ENCODE results near the gene RDH13. TPM values are rescaled to one million over a fixed set of nuclear protein-coding genes. Genes with fewer than 3 reads are reported as not detected.

RDH13 gene
- total RNA-seq, 4 donors from 2014 or later, result 70.6 to 225 (median 108) TPM

- H3K4me1 ChIP-seq, result peaks cover 36% of the 10 kb centered on the region
- no peak overlapping the region for H3K27ac ChIP-seq
- peak overlapping the region; percentile 51 for H3K4me3 ChIP-seq
- DNase-seq (ENCODE audit: low spot score in 2 of 2), result peak; percentile 95 to 96
- H3K9me3 ChIP-seq, result no peaks in the 10 kb centered on the region
- WGBS, result 1% methylated on average over 23 of the region's 74 CpGs
- H3K36me3 ChIP-seq, result peaks cover 17% of the 10 kb centered on the region
- peaks cover 41% of the 10 kb centered on the region for H3K27me3 ChIP-seq
- TF ChIP-seq POLR2AphosphoS5 (IDR thresholded peaks at IDR 0.05), result no peak
- TF ChIP-seq EP300 (IDR thresholded peaks at IDR 0.05), result no peak
- no peak for TF ChIP-seq POLR2A (IDR thresholded peaks at IDR 0.05)
- TF ChIP-seq CTCF (IDR thresholded peaks at IDR 0.05), result no peak
Observed at GRCh38 chr19:55086730-55087541, 24.0 kb upstream of the RDH13 start.

- DNase-seq (ENCODE audit: low spot score in 2 of 2), result peak in 1 of 2 donors; percentile 66
- Histone ChIP-seq H3K36me3 (peaks cover 9% of the 10 kb centered on the region), H3K27ac (no peak overlapping the region), H3K4me1 (peaks cover 44% of the 10 kb centered on the region), H3K9me3 (no peaks in the 10 kb centered on the region), H3K4me3 (peak overlapping the region; percentile 51), H3K27me3 (peaks cover 50% of the 10 kb centered on the region)
- TF ChIP-seq POLR2A (IDR thresholded peaks at IDR 0.05), result no peak
- no peak for TF ChIP-seq CTCF (IDR thresholded peaks at IDR 0.05)
- TF ChIP-seq EP300 (IDR thresholded peaks at IDR 0.05), result no peak
- no peak for TF ChIP-seq POLR2AphosphoS5 (IDR thresholded peaks at IDR 0.05)
- 34% methylated on average over 19 of the region's 35 CpGs for WGBS
Observed at GRCh38 chr19:55085923-55086715, 23.2 kb upstream of the RDH13 start.

GRCh38 chr19:55084416-55084815 is 21.5 kb upstream of the RDH13 start:
- no peaks in the 10 kb centered on the region for H3K36me3 ChIP-seq
- no peak for TF ChIP-seq POLR2AphosphoS5 (IDR thresholded peaks at IDR 0.05)
- no peak for TF ChIP-seq CTCF (IDR thresholded peaks at IDR 0.05)
- no peak for TF ChIP-seq POLR2A (IDR thresholded peaks at IDR 0.05)
- no peak for TF ChIP-seq EP300 (IDR thresholded peaks at IDR 0.05)
- H3K4me3 ChIP-seq, result no peak overlapping the region
- peaks cover 67% of the 10 kb centered on the region for H3K27me3 ChIP-seq
- 83% methylated on average over 10 of the region's 10 CpGs for WGBS
- no peak for DNase-seq (ENCODE audit: low spot score in 2 of 2)
- H3K27ac ChIP-seq, result no peak overlapping the region
- peaks cover 56% of the 10 kb centered on the region for H3K4me1 ChIP-seq
- no peaks in the 10 kb centered on the region for H3K9me3 ChIP-seq

GRCh38 chr19:55083004-55083850 is 20.3 kb upstream of the RDH13 start:
- WGBS, result 48% methylated on average over 39 of the region's 42 CpGs
- no peaks in the 10 kb centered on the region for H3K9me3 ChIP-seq
- no peak overlapping the region for H3K27ac ChIP-seq
- peaks cover 73% of the 10 kb centered on the region for H3K27me3 ChIP-seq
- peaks cover 51% of the 10 kb centered on the region for H3K4me1 ChIP-seq
- TF ChIP-seq POLR2AphosphoS5 (IDR thresholded peaks at IDR 0.05), result no peak
- no peak for TF ChIP-seq POLR2A (IDR thresholded peaks at IDR 0.05)
- TF ChIP-seq EP300 (IDR thresholded peaks at IDR 0.05), result no peak
- no peak for TF ChIP-seq CTCF (IDR thresholded peaks at IDR 0.05)
- no peaks in the 10 kb centered on the region for H3K36me3 ChIP-seq
- DNase-seq (ENCODE audit: low spot score in 2 of 2), result peak in 1 of 2 donors; percentile 64
- no peak overlapping the region for H3K4me3 ChIP-seq
